Smooth muscle cell (in vitro differentiated cells): Measurements from ENCODE around the gene MED31. TPM values are rescaled to one million over a fixed set of nuclear protein-coding genes. Genes with fewer than 3 reads are reported as not detected.
"Not testable (repeated sequence)": the region's sequence is repeated elsewhere in the genome, so short reads cannot be mapped to it uniquely, and the experiment has no call there.

Source experiments
- DNase-seq: peaks from one replicate; lab custom pipeline; 2025; ENCODE audit not compliant: unreplicated experiment; lab: John Stamatoyannopoulos, UW
- H2AFZ ChIP-seq: fragments of 200-600 bp; sonication (generic); 2 replicates; pipeline ENCODE4 v1.6.0; 2016; ENCODE audit warnings: antibody characterized with exemption, low read depth, mild to moderate bottlenecking
- H3F3A ChIP-seq: fragments of 200-600 bp; sonication (generic); 2 replicates; pipeline ENCODE4 v1.6.0; 2017; ENCODE audit warnings: antibody characterized with exemption, low read depth
- H3K27ac ChIP-seq: fragments of 200-600 bp; sonication (generic); 2 replicates; pipeline ENCODE4 v1.5.1; 2016; ENCODE audit warnings: low read depth, mild to moderate bottlenecking
- H3K27me3 ChIP-seq: fragments of 200-600 bp; sonication (generic); 2 replicates; pipeline ENCODE4 v1.6.1; 2016; ENCODE audit warnings: low read depth, mild to moderate bottlenecking
- H3K36me3 ChIP-seq: fragments of 200-600 bp; sonication (generic); 2 replicates; pipeline ENCODE4 v1.5.1; 2016; ENCODE audit warnings: low read depth
- H3K4me1 ChIP-seq: fragments of 200-600 bp; sonication (generic); 2 replicates; pipeline ENCODE4 v1.5.1; 2016; ENCODE audit warnings: low read depth
- H3K4me2 ChIP-seq: fragments of 200-600 bp; sonication (generic); 2 replicates; pipeline ENCODE4 v1.6.0; 2016; ENCODE audit warnings: mild to moderate bottlenecking
- H3K4me3 ChIP-seq: fragments of 200-600 bp; sonication (generic); 2 replicates; pipeline ENCODE4 v1.5.1; 2016; ENCODE audit warnings: mild to moderate bottlenecking
- H3K79me2 ChIP-seq: fragments of 200-600 bp; sonication (generic); 2 replicates; pipeline ENCODE4 v1.6.0; 2016; ENCODE audit warnings: low read depth, mild to moderate bottlenecking
- H3K9ac ChIP-seq: fragments of 200-600 bp; sonication (generic); 2 replicates; pipeline ENCODE4 v1.6.0; 2016; ENCODE audit warnings: low read depth
- H3K9me3 ChIP-seq: fragments of 200-600 bp; sonication (generic); replicated peaks from 2 replicates; pipeline ENCODE4 v1.5.1; 2016; ENCODE audit warnings: low read depth
- H4K20me1 ChIP-seq: fragments of 200-600 bp; sonication (generic); 2 replicates; pipeline ENCODE4 v1.6.0; 2016; ENCODE audit warnings: low read depth
- WGBS: methylation state at CpG from one replicate; pipeline ENCODE4 v1.1.7; 2016; ENCODE audit warnings: low lambda C conversion rate; 5-methylcytosine and 5-hydroxymethylcytosine counted together
- polyA plus RNA-seq: library from polyadenylated mRNA; unstranded; fragments of >200 nt; fragmentation: Nextera tagmentation; extraction: Ambion mirVana; gene quantifications from 2 replicates; pipeline ENCODE4 v1.2.1, GENCODE V29; 2016
- total RNA-seq: library from RNA; depleted of rRNA; stranded (reverse); fragments of >200 nt; gene quantifications from 2 replicates; pipeline ENCODE4 v1.2.3, GENCODE V29; 2014
- TF ChIP-seq, protein P1 (sequence below): fragments of 200-600 bp; sonication (generic); IDR thresholded peaks from 2 replicates; pipeline ENCODE4 v1.5.1; 2017; ENCODE audit warnings: borderline replicate concordance, mild to moderate bottlenecking, antibody characterized with exemption; ENCODE audit not compliant: insufficient read depth, poor library complexity, severe bottlenecking

The MED31 gene
- total and polyA plus RNA-seq, 2 experiments from 2014 or later: 26.3 to 59.1 TPM

DNA sequence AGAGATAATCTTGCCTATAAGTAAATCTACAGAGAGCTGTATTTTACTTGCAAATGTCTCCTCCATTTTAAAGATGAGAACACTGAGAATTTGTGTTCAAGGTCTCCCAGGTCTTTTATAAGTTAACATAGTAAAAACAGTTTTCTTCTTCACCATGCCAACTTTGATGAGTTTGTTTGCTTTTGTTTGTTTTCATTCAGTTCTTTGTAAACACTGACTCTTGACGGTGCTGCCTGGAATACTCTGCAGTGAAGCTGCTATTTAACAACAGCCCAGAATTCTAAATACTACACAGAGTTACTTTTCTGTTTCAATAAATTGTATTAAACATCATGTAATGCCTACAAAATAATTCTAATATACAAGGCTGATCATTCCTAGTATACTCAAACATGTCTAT lies 53.7 kb downstream of the MED31 start:
- Histone ChIP-seq H3K4me3 (no peak overlapping the region), H4K20me1 (no peaks in the 10 kb centered on the region), H3K79me2 (peaks cover 5% of the 10 kb centered on the region), H2AFZ (no peak overlapping the region), H3K4me1 (no peaks in the 10 kb centered on the region), H3K9me3 (no peaks in the 10 kb centered on the region), H3F3A (no peaks in the 10 kb centered on the region), H3K9ac (no peak overlapping the region), H3K4me2 (no peak overlapping the region), H3K27ac (no peak overlapping the region), H3K27me3 (no peaks in the 10 kb centered on the region), H3K36me3 (peaks cover 36% of the 10 kb centered on the region)
- DNase-seq: no peak
- TF ChIP-seq, protein P1, sequence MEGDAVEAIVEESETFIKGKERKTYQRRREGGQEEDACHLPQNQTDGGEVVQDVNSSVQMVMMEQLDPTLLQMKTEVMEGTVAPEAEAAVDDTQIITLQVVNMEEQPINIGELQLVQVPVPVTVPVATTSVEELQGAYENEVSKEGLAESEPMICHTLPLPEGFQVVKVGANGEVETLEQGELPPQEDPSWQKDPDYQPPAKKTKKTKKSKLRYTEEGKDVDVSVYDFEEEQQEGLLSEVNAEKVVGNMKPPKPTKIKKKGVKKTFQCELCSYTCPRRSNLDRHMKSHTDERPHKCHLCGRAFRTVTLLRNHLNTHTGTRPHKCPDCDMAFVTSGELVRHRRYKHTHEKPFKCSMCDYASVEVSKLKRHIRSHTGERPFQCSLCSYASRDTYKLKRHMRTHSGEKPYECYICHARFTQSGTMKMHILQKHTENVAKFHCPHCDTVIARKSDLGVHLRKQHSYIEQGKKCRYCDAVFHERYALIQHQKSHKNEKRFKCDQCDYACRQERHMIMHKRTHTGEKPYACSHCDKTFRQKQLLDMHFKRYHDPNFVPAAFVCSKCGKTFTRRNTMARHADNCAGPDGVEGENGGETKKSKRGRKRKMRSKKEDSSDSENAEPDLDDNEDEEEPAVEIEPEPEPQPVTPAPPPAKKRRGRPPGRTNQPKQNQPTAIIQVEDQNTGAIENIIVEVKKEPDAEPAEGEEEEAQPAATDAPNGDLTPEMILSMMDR: no peak
- WGBS: 94% methylated on average over 1 of the region's 1 CpG

DNA sequence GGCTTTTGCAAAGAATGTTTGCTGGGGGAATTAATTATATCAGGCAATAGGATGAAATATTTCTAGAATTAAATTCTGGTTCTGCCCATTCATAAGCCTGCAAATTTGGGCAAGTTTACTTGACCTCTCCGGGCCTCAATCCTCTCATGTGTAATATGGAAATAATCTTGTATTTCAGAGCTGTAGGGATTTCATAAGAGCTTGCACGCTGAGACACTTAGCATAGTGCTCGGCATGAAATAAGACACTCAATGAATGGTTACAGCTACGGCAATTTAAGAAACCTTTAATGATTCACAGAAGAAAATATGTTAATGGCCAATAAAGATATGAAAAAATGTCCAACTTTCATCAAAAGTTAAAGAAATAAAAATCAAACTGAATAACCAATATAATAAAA lies 54.5 kb downstream of the MED31 start:
- Histone ChIP-seq H3K9me3 (no peaks in the 10 kb centered on the region), H4K20me1 (no peaks in the 10 kb centered on the region), H3K9ac (no peak overlapping the region)

DNA sequence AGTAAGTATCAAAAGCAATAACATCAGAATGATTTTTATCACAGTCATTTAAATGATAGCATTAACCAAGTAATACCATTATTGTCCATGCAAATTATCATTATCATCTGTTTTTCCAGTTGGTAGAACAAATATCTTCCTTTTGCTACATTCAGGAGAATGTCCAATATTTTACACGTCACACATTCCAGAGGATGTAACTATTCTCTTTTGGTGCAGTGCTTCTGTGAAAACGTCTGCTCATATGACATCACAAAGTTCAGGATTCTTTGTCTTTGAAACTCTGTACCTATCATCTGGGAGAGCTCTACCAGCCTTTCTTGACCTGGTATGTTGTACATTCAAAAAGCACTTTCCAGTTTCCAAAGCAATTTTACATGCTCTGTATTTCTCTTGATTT lies 54.9 kb downstream of the MED31 start:
- no peak overlapping the region for H3K4me2 ChIP-seq
- H3K4me1 ChIP-seq: no peaks in the 10 kb centered on the region
- no peaks in the 10 kb centered on the region for H3K79me2 ChIP-seq
- H2AFZ ChIP-seq: no peak overlapping the region
- H3K4me3 ChIP-seq: no peak overlapping the region
- no peaks in the 10 kb centered on the region for H4K20me1 ChIP-seq
- no peak overlapping the region for H3K9ac ChIP-seq
- peaks cover 31% of the 10 kb centered on the region for H3K36me3 ChIP-seq
- DNase-seq: no peak
- no peaks in the 10 kb centered on the region for H3F3A ChIP-seq
- 96% methylated on average over 2 of the region's 2 CpGs for WGBS
- no peaks in the 10 kb centered on the region for H3K27me3 ChIP-seq
- H3K27ac ChIP-seq: no peak overlapping the region
- no peaks in the 10 kb centered on the region for H3K9me3 ChIP-seq
- TF ChIP-seq, protein P1: no peak

More for the DNA sequence above, 54.5 kb downstream of the MED31 start:
- Histone ChIP-seq H3K27me3 (no peaks in the 10 kb centered on the region), H3K4me3 (no peak overlapping the region), H3K4me2 (no peak overlapping the region), H3F3A (no peaks in the 10 kb centered on the region), H2AFZ (no peak overlapping the region), H3K79me2 (no peaks in the 10 kb centered on the region), H3K36me3 (peaks cover 32% of the 10 kb centered on the region), H3K27ac (no peak overlapping the region), H3K4me1 (no peaks in the 10 kb centered on the region)
- no peak for DNase-seq
- TF ChIP-seq, protein P1: no peak
- WGBS: 98% methylated on average over 4 of the region's 4 CpGs

DNA sequence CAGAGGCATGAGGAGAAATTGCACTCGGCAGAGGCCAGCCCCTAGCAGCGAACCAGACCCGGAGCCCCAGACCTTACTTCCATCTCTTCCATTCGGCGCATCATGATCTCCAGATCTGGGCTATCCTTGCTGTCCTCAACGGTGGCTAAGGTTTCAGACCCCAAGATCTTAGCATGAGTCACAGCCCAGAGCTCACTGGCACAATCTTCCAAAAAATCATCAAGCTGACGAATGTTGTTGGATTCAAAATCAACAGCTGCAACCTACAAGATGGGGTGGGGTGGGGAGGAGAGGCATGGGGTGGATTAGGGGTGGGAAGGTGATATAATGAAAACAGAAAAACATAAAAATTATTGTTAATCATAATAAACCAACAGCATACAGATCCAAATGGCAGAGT lies 55.3 kb downstream of the MED31 start:
- no peak overlapping the region for H3K4me2 ChIP-seq
- H3K79me2 ChIP-seq: no peaks in the 10 kb centered on the region
- no peak overlapping the region for H3K4me3 ChIP-seq
- H4K20me1 ChIP-seq: no peaks in the 10 kb centered on the region
- no peaks in the 10 kb centered on the region for H3K9me3 ChIP-seq
- TF ChIP-seq, protein P1: no peak
- H2AFZ ChIP-seq: no peak overlapping the region
- no peak overlapping the region for H3K9ac ChIP-seq
- no peaks in the 10 kb centered on the region for H3K4me1 ChIP-seq
- H3K27me3 ChIP-seq: no peaks in the 10 kb centered on the region
- peaks cover 31% of the 10 kb centered on the region for H3K36me3 ChIP-seq
- no peaks in the 10 kb centered on the region for H3F3A ChIP-seq
- DNase-seq: no peak
- WGBS: 96% methylated on average over 7 of the region's 7 CpGs
- H3K27ac ChIP-seq: no peak overlapping the region

DNA sequence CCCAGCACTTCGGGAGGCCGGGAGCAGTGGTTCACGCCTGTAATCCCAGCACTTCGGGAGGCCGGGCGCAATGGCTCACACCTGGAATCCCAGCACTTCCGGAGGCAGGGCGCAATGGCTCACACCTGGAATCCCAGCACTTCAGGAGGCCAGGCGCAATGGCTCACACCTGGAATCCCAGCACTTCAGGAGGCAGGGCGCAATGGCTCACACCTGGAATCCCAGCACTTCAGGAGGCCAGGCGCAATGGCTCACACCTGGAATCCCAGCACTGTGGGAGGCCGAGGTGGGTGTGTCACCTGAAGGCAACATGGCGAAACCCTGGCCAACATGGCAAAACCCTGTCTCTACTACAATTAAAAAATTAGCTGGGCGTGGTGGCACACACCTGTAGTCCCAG lies 58.0 kb downstream of the MED31 start:
- H3K27ac ChIP-seq, H3K27me3 ChIP-seq, H3F3A ChIP-seq, H3K4me3 ChIP-seq, H3K79me2 ChIP-seq, H3K9ac ChIP-seq, H3K4me1 ChIP-seq, H4K20me1 ChIP-seq, H2AFZ ChIP-seq, H3K9me3 ChIP-seq, H3K4me2 ChIP-seq, DNase-seq: not testable (repeated sequence)
- peaks cover 46% of the 10 kb centered on the region for H3K36me3 ChIP-seq
- 99% methylated on average over 14 of the region's 14 CpGs for WGBS
